NCI-H2029 treated with DMSO at 0.1 percent for 48 hours (cell line): Measurements from ENCODE around the gene GALE.
A peak's percentile ranks its signal among the peaks of the same experiment; 100 is the strongest.
"Not testable (repeated sequence)": the region's sequence is repeated elsewhere in the genome, so short reads cannot be mapped to it uniquely, and the experiment has no call there.

Source experiments
- DNase-seq: peaks from one replicate; lab custom pipeline; 2025; lab: John Stamatoyannopoulos, UW

Gene GALE

DNA sequence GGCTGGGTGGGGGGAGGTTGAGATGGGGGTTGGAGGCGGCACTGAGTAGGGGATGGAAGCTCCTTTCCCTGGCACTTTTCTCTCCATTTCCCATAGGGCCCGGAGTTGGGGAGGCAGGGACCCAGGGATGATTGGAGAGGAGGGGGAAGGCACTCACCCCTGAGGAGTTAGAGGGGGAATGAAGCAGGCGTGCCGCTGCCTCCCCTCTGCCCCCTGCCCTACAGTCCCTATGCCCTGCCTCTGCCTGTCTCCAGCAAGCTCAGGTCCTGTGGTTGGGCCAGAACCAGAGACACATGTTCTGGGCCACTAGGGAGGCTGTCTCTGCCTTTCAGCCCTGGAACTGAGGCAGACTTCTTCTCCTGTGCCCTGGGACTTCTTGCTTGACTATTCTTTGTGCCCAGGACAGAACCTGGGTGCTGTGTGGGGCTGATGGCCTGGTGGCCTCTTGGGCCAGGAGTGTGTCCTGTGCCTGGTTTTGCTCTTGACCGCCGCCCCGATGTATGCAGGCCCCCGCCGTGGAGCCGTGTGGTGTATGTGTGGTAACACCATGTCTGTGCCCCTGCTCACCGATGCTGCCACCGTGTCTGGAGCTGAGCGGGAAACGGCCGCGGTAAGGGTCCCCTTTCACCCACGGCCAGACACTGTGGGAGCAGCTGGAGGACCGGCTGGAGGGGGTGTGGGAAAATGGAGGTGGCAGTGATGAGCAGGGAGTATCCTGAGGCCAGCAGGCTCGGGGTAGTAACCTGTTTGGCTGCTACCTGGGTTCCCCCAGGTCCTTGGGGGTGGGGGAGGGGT lies 8.2 kb downstream of the GALE start:
- no peak for DNase-seq

DNA sequence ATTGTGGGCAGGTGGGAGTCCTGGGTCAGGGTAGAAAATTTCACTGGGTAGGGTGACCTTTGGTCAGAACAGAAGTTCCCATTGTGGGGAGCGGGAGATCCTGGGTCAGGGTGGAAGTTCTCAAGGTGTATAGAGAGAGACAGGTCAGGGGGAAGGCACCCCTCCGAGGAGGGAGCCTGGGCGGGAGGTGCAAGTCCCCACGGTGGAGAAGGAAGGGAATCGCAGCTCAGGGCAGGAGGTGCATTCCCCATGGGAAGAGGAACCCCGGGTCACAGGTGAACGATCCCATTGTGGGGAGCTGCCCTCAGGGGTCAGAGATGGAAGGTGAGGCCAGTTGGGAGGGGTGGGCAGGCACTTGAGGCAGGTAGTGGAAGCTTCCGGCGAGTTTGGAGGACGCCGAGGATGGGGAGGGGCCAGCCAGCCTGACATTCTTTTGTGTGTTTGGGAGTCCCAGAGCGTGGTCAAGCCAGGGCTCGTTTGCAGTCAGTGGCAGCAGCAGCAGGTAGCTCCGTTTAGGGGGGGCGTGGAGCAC lies 9.0 kb downstream of the GALE start:
- no peak for DNase-seq

DNA sequence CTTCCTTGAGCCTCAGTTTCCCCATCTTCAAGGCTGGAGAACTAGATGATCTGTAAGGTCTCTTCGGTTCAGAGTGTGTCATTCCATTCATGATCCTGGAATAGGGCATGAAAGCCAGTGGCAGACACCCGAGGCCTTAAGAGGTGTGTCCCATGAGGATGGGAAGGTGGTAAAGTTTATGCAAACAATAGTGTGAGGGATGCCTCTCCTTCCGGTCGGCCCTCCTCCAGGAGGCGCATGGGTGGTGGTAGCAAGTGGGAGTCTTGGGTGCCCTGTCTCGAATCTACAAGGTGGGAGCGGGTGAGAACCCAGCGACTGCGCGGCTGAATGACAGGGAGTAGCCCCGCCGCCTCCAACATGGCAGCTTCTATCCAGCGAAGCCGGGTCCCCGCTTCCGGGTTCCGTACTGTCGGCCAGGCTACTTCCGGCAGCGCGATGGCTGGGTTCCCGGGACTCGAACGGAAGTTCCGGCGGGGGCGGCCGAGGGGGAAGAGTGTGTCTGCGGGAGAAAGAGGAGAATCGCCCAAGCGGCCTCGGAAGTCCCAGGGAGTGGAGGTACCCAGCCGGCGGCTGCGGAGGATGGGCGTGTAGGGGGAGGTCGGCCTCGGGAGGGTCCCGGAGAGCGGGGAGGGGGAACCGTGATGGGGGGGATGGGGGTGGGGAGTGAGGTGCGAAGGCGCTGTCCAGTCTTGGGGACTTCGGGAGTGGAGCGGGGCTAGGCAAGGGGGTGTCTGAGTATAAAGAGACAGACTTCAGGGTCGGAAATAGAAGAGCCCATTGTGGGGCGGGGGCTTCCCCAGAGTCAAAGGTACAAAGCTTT lies 9.6 kb downstream of the GALE start, which contains the start of gene LYPLA2:
TSS of gene LYPLA2 (plus strand) at position 450 of the 820 bp plus-strand sequence. CDS start 1,538 bp downstream, outside the sequence.
- DNase-seq, result peak; percentile 57

DNA sequence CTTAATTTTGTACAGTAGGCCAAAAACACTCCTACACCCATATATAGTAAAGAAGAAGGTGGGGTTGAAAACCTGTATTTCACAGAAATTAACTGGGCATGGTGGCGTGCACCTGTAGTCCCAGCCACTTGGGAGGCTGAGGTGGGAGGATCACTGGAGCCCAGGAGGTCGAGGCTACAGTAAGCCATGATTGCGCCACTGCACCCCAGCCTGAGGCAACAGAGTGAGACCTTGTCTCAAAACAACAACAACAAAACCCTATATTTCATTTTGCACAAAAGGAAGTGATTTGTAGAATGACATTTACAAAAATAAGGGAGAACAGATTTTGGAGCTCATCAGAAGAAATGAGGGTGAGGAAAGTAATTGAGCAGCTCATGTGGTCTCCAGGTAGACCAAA lies 11.9 kb downstream of the GALE start:
- no peak for DNase-seq

DNA sequence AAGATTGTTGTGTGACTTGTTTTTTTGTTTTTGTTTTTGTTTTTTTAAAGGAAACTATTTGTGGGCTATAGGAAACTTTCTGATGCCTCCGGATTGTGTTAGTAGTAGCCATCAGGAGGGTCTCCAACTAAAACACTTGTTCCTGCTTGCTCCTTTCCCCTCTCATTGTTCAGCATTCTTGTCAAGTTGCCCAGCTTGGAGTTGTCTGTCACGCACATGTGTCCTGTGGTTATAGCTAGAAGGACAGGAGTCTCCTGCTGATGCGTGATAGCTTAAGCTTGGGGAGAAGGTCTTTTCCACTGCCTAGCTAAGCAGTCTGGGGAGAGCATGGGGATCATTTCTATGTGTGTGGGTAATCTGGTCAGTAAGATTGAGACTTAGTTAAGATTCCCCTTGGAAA lies 12.9 kb downstream of the GALE start:
- no peak for DNase-seq

DNA sequence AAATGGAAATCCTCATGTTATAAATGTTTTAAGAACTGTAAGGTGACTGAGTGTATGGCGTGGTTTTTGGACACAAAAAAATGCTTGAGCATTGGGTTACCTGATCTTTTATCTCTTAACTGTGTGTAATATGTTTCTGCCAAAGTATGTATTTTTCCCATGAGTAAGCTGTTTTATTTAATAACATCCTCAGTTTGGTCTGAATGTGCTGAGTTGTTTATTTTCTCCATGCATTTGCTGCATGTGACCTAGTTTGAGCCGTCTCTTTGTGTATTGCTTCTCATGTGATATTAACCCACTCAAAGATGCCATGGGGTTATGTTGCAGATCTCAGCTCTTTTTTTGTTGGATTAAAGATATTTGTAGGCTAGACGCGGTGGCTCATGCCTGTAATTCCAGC lies 15.7 kb downstream of the GALE start:
- DNase-seq, result no peak

DNA sequence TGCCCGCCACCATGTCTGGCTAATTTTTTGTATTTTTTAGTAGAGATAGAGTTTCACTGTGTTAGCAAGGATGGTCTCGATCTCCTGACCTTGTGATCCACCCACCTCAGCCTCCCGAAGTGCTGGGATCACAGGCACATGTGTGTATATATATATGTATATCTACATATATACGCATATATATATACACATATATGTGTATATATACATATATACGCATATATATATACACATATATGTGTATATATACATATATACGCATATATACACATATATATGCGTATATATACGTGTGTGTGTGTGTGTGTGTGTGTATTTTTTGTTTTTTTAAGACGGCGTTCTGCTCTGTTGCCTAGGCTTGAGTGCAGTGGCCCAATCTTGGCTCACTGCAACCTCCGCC lies 17.4 kb downstream of the GALE start:
- not testable (repeated sequence) for DNase-seq

DNA sequence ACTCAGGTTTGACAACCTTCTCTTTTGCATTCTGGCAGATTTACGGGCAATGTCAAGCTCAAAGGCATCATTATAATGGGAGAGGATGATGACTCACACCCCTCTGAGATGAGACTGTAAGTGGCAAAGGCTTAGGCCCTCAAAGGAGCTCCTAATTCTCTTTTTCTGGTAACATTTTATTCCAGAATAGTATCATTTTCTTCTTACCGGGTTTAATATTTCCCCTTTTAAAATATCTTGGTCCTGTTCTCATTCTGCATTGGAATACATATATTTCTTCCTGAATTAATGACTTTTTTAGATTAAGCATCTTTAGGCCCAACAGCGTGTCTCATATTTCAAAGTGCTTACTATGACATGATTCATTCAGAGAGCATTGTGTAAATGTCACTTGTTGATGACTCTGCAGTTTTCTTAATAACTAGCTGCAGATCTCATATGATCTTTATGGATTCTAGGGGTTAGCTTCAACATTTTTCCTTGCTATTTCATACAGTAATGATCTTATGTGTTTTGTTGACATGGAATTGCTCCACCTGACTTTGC lies 20.7 kb downstream of the GALE start:
- DNase-seq, result no peak

DNA sequence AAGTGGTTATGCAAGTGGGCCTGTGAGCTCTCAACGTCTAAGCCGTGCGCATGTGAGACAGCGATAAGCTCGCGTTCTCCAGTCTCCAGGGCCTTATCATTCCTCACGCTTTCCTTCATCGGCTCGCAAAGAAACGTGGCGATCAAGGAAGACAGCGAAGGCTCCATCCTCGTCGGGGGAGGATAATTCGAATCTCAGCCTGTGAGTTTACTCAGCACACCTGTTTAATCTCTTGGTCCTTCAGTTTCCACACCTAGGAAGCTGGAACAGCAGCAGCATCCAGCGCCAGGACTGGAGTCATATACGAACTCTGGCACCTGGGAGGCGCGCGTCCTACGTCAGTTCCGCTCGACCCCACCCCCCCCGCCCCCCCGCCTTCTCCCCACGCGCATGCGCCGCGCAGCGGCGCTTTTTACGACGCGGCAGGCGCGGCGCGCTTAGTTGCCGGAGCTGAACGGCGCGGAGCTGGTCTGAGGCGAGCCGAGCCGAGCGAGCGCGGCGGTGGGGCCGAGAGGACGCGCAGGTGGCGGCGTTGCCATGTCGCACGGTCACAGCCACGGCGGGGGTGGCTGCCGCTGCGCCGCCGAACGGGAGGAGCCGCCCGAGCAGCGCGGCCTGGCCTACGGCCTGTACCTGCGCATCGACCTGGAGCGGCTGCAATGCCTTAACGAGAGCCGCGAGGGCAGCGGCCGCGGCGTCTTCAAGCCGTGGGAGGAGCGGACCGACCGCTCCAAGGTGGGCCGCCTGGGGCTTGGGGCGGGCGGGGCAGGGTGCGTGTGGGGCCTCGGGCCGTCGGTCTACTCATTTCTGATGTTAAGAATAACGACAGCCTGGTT lies 22.4 kb downstream of the GALE start, which contains the start of gene PITHD1:
TSS of gene PITHD1 (plus strand) at position 440 of the 836 bp plus-strand sequence. CDS start at position 538, 98 bp downstream.
- peak; percentile 44 for DNase-seq

DNA sequence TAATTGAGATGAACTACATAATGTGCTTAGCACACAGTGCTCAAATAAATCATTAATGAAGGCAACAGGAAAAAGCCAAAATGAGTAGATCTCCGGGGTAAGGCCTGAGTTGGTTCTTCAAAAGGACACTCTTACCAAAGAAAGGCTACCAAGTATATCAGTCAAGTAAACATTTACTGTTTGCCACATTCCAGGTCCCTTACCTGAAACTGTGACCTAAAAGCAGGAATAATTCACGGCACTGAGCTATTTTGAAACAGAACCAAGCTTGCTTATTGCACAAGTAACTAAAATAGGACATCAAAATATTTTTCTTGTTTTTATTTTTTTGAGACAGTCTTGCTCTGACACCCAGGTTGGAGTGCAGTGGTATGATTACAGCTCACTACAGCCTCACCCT lies 24.3 kb downstream of the GALE start:
- no peak for DNase-seq

DNA sequence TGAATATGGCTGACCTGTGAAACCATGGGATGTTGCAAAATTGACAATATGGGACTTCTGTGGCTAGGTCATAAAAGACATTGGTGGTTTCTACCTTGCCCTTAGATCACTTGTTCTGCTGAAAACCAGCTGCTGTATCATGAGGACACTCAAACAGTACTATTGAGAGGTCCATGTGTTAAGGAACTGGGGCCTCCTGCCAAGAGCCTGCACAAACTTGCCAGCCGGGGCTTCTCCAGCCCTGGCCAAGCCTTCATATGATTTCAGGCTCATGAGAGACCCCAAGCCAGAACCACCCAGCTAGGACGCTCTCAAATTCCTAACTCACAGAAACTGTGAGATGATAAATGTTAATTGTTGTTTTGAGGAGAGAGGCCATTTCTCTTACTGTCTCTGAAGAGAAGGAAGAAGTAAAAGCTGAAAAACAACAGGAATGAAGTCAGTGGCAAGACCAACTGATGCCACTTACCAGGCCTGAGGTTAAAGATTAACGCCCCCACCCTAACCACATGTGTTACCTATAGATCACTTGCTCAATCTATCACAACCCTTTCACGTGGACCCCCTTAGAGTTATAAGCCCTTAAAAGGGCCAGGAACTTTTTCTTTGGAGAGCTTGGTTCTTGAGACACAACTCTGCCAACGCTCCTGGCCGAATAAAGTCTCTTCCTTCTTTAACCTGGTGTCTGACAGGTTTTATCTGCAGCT lies 26.2 kb downstream of the GALE start:
- no peak for DNase-seq

DNA sequence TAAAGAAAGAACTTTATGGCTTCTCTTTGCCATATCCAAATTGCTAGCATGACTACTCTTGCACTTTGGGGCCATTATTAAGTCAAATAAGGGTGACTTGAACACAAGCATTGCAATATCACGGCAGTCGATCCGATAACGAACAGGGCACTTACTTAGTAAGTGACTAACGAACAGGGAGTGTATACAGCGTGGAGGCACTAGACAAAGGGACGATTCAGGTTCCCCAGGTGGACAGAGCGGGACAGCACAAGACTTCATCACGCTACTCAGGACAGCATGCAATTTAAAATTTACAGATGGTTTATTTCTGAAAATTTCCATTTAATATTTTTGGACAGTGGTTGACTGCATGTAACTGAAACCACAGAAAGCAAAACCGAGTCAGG lies 27.7 kb downstream of the GALE start:
- DNase-seq, result no peak

DNA sequence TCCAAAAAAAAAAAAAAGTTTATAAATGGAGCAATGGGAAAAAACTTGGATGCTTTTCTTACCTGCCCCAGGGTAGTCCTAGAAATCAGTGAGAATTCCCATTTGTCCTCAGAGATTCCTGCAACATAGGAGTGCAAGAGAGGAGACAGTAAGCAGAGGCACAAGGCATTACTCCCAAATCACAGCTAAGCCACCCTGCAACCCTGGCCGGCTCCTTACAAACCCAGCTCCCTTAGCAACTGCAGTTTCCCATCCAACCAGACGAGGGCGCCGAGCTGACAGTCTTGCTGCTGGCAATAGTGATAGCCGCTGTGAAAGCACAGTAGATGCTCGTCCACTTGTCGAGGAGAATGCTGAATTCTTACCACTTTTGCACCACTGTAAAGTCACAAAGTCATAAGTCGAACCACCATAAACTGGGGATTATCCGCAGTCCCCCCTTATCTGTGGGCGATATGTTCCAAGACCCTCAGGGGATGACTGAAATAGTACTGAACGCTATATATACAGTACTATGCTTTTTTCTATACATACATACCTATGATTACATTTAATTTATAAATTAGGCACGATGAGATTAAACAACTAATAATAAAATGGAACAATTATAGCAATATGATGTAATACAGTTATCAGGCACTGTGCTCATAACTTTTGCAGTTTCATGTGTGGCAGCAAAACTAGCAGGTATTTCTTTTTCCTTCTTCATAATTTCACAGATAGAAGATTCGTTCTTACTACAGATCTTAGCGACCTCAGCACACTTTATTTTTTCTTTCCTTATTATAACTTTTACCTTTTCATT lies 28.3 kb downstream of the GALE start:
- DNase-seq, result peak; percentile 36

DNA sequence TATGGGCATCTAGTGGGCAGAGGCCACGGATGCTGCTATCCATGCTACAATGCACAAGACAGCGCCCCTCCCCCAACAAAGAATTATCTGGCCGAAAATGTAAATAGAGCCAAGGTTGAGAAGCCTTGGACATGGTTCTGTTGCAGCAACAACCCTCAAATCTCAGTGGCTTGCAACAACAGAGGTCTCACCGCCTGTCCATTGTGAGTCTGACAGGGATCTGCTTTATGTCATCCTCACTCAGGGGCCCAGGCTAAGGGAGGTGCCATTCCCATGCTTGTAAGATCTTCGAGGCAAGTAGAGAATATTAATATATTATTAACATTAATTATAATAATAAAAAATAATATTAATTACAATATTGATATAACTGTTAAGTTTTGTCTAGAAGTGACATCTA lies 31.8 kb downstream of the GALE start:
- DNase-seq, result no peak

DNA sequence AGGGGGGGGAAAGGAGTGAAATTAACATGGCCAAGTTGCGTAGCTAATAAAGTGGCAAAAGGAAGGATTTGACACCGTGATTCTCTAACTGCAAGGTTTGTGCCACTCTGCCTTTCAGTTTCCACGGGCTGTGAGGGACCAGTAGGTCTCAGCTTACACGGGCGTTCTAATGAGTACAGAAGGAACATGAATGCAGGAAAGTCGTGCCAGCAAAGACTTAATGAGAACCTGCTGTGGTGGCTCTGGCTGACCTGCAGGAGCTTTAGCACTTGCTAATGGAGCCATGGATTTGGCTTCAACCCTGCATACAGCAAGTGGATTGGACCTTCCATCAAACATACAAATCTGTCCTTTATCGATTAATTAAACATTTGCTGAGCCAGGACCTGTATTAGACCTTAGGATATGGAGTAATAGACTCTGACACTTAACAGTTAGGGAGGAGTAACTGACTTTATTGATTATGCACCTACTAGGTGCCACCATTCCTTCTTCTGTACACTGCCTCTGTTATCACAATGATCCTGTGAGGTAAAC lies 37.4 kb downstream of the GALE start:
- DNase-seq, result no peak

DNA sequence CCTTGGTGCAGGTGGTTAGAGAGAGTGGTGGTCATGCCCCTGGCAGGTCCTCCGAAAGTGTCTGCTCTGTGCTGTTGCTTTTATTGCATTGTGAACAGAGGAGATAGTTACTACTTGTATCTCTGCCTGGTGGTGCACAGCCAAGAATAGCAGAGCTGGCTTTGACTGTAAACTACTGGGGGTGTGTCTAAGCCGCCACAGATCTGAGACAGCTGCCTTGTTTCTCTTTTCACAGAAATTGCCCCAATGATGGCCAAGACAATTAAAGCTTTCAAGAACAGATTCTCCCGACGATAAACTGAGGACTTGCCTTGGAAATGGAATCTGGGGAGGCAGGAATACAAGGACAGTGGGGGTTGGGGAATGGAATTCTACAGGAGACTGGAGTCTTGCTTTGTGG lies 41.3 kb downstream of the GALE start:
- no peak for DNase-seq

DNA sequence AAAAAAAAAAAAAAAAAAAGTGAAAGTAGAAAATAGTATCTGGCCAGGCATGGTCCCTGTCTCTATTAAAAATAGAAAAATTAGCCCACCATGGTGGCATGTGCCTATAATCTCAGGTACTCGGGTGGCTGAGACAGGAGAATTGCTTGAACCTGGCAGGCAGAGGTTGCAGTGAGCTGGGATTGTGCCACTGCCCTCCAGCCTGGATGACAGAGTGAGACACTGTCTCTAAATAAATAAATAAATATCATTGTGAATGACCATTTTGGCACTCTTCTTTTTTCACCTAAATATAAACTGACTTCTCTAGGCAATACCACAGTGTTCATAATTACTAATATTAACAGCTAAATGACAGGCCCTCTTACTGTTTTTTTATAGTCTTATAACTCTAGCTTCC lies 42.7 kb downstream of the GALE start:
- DNase-seq, result no peak

DNA sequence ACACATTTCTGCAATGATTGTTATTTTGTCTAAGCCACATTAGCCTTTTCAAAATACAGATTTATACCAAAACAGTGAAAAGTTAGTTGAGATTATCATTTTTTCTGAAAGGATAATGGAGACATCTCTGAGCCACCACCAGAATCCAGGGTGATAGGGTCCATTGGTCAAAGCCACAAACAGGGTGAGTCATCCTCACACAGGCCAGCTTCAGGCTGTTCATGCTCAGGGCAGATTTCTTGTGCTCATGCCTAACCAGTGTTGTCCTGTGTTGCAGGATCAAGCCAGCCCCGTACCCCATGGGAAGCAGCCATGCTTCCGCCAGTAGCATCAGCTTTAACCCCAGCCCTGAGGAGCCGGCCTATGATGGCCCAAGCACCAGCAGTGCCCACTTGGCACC lies 43.9 kb downstream of the GALE start:
- DNase-seq, result no peak

DNA sequence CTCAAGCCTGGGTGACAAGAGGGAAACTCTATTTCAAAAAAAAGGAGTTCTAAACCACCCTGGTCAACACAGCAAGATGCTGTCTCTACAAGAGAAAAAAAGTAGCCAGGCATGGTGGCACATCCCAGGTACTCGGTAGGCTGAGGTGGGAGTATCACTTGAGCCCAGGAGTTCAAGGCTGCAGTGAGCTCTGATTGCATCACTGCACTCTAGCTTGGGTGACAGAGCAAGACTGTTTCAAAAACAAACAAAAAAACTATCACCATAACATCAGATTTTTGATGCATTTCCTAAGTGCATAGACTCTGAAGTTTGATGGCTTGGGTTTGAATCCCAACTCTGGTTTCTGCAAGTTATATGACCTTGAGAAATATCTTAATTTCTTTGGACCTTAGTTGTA lies 47.6 kb downstream of the GALE start:
- no peak for DNase-seq

DNA sequence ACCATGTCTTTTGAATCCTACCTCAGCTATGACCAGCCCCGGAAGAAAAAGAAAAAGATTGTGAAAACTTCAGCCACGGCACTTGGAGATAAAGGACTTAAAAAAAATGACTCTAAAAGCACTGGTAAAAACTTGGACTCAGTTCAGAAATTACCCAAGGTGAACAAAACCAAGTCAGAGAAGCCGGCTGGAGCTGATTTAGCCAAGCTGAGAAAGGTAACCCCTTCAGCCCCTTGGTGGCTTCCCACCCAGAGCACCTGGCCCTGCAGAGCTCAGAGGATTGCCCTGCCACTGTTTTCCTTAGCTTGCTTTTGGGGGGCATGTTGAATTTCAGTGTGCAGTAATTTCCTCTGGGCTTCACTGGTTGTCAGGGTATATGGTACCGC lies 48.7 kb downstream of the GALE start:
- no peak for DNase-seq
